ENCODE results near the gene UBD.

UBD gene

DNA sequence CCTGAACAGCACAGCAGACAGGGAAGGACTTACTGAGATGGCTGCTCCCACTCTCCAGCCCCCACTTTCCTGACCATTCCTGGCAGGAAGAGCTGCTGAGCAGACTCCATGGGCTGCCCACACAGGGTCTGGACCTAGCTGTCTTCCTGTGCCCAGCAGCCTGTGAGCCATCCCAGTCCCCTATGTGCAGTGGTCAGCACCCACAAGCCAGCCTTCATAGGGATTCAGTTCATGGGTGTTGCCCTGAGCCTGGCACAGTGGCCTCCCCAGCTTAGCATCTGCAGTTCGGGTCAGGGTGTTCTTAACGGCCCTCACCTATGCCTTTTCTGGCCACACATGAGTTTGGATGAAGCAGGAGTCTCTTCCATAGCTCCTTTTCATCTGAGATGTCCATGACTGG is 32.0 kb downstream of the UBD start:
- Histone ChIP-seq H3K9me3 (no peaks in the 10 kb centered on the region), H3K36me3 (no peaks in the 10 kb centered on the region), H3K4me3 (ENCODE audit: low read depth in 1 of 2, low read length in 1 of 2) (no peak overlapping the region), H3K4me1 (ENCODE audit: control insufficient read depth in 1 of 2, insufficient read depth in 1 of 2, low read depth in 1 of 2, low read length in 1 of 2) (no peaks in the 10 kb centered on the region), H3K27ac (no peak overlapping the region), H3K27me3 (peaks cover 5% of the 10 kb centered on the region)
- no peak for TF ChIP-seq CTCF (IDR thresholded peaks at IDR 0.05)

DNA sequence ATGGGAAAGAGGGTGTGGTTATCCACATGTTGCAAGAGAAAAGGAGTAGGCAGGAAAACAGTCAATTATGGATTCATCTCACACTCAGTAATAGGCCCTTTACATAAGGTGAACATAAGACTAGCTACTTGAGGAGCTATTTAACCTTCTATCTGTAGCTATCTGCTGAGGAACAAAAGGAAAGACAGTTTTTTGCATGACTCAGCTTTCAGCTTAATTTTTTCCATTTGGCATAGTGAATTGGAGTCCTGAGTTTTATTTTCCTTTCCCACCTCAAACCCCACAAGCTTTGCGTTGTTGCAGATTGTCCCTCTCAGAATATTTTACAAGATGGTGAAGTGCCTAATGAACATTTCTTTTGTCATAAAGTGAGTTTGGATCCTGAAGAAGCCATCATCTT is 32.4 kb downstream of the UBD start:
- H3K9me3 ChIP-seq, result no peaks in the 10 kb centered on the region
- H3K4me3 ChIP-seq (ENCODE audit: low read depth in 1 of 2, low read length in 1 of 2), result no peak overlapping the region
- no peaks in the 10 kb centered on the region for H3K4me1 ChIP-seq (ENCODE audit: control insufficient read depth in 1 of 2, insufficient read depth in 1 of 2, low read depth in 1 of 2, low read length in 1 of 2)
- no peak overlapping the region for H3K27ac ChIP-seq
- H3K27me3 ChIP-seq, result peaks cover 5% of the 10 kb centered on the region
- TF ChIP-seq CTCF (IDR thresholded peaks at IDR 0.05), result no peak
- no peaks in the 10 kb centered on the region for H3K36me3 ChIP-seq

- TF ChIP-seq CTCF (IDR thresholded peaks at IDR 0.05), result no peak
- Histone ChIP-seq H3K9me3 (no peaks in the 10 kb centered on the region), H3K4me1 (ENCODE audit: control insufficient read depth in 1 of 2, insufficient read depth in 1 of 2, low read depth in 1 of 2, low read length in 1 of 2) (no peaks in the 10 kb centered on the region), H3K36me3 (no peaks in the 10 kb centered on the region), H3K4me3 (ENCODE audit: low read depth in 1 of 2, low read length in 1 of 2) (no peak overlapping the region), H3K27ac (no peak overlapping the region), H3K27me3 (peaks cover 5% of the 10 kb centered on the region)
These were observed 34.3 kb downstream of the UBD start for GRCh38 chr6:29525311-29525639.

- peaks cover 5% of the 10 kb centered on the region for H3K27me3 ChIP-seq
- H3K9me3 ChIP-seq, result no peaks in the 10 kb centered on the region
- no peak overlapping the region for H3K27ac ChIP-seq
- no peaks in the 10 kb centered on the region for H3K4me1 ChIP-seq (ENCODE audit: control insufficient read depth in 1 of 2, insufficient read depth in 1 of 2, low read depth in 1 of 2, low read length in 1 of 2)
- no peak for TF ChIP-seq CTCF (IDR thresholded peaks at IDR 0.05)
- no peak overlapping the region for H3K4me3 ChIP-seq (ENCODE audit: low read depth in 1 of 2, low read length in 1 of 2)
- no peaks in the 10 kb centered on the region for H3K36me3 ChIP-seq
These were observed 34.9 kb downstream of the UBD start for GRCh38 chr6:29524444-29525310.

- TF ChIP-seq CTCF (IDR thresholded peaks at IDR 0.05), result no peak
- H3K36me3 ChIP-seq, result no peaks in the 10 kb centered on the region
- H3K4me1 ChIP-seq (ENCODE audit: control insufficient read depth in 1 of 2, insufficient read depth in 1 of 2, low read depth in 1 of 2, low read length in 1 of 2), result no peaks in the 10 kb centered on the region
- no peak overlapping the region for H3K4me3 ChIP-seq (ENCODE audit: low read depth in 1 of 2, low read length in 1 of 2)
- peaks cover 5% of the 10 kb centered on the region for H3K27me3 ChIP-seq
- H3K27ac ChIP-seq, result no peak overlapping the region
- H3K9me3 ChIP-seq, result no peaks in the 10 kb centered on the region
These were observed 35.5 kb downstream of the UBD start for GRCh38 chr6:29524044-29524443.

Data from neutrophil (primary cell).